Tibial nerve (tissue), 4 donors: ENCODE measurements around the gene SERPINI1.

Experiments
- CTCF ChIP-seq, 5 experiments: fragments of 200-600 bp in 3 of 5; fragments of 450-650 bp in 2 of 5; sonication (generic) in 3 of 5; IDR thresholded peaks; one replicate each; pipeline ENCODE4 v1.5.1; 2016 to 2019; ENCODE audit warnings: antibody characterized with exemption in 5 of 5, mild to moderate bottlenecking in 3 of 5, moderate library complexity in 2 of 5
- EP300 ChIP-seq, 2 donors: sonication (generic); formaldehyde crosslinking; IDR thresholded peaks; one replicate each; pipeline ENCODE4 v1.6.1; 2017; ENCODE audit warnings: antibody characterized with exemption in 2 of 2, mild to moderate bottlenecking in 1 of 2

- no peak for TF ChIP-seq CTCF (IDR thresholded peaks at IDR 0.05)
- TF ChIP-seq EP300 (IDR thresholded peaks at IDR 0.05) = no peak
Measured at GRCh38 chr3:167830007-167830406, 94.5 kb downstream of the SERPINI1 start.
